Mucosa of rectum (tissue), 2 donors: ENCODE results near the gene MRPS34.

Experiments used
- H3K27ac ChIP-seq, 2 donors: one replicate each; pipeline ENCODE4 v1.7.0; 2013; ENCODE audit warnings: inconsistent platforms in 2 of 2, low read depth in 2 of 2, low read length in 2 of 2
- H3K27me3 ChIP-seq, 2 donors: one replicate each; pipeline ENCODE4 v1.7.0; 2013; ENCODE audit warnings: low read length in 2 of 2; ENCODE audit not compliant: control insufficient read depth in 2 of 2, insufficient read depth in 2 of 2
- H3K36me3 ChIP-seq, 2 donors: one replicate each; pipeline ENCODE4 v1.7.0; 2013; ENCODE audit warnings: low read length in 2 of 2; ENCODE audit not compliant: control insufficient read depth in 2 of 2, insufficient read depth in 2 of 2
- H3K4me1 ChIP-seq, 2 donors: one replicate each; pipeline ENCODE4 v1.7.0; 2013; ENCODE audit warnings: low read length in 2 of 2, mild to moderate bottlenecking in 1 of 2; ENCODE audit not compliant: control insufficient read depth in 2 of 2, insufficient read depth in 2 of 2
- H3K4me3 ChIP-seq, 2 donors: one replicate each; pipeline ENCODE4 v1.7.0; 2013; ENCODE audit warnings: low read length in 2 of 2
- H3K9ac ChIP-seq, 2 donors: one replicate each; pipeline ENCODE4 v1.7.0; 2013; ENCODE audit warnings: low read length in 2 of 2, low read depth in 1 of 2, mild to moderate bottlenecking in 1 of 2
- H3K9me3 ChIP-seq, 2 donors: one replicate each; pipeline ENCODE4 v1.7.0; 2013; ENCODE audit warnings: low read length in 2 of 2; ENCODE audit not compliant: control insufficient read depth in 2 of 2
- donor health status: healthy.
- donor health status: Normal muscosa, but diverticular disease.

Gene MRPS34

GRCh38 chr16:1772908-1773702, at the start of gene MRPS34:
TSS of gene MRPS34 (minus strand) at chr16:1773134. CDS start at chr16:1773119, 15 bp downstream.
- peaks cover 27 to 34% of the 10 kb centered on the region in 2 donors for H3K4me1 ChIP-seq
- peak within 1 kb of the TSS; percentile 81 to 88 for H3K4me3 ChIP-seq
- H3K27me3 ChIP-seq: no peaks in the 10 kb centered on the region
- peaks cover 19 to 32% of the 10 kb centered on the region in 2 donors for H3K36me3 ChIP-seq
- H3K27ac ChIP-seq: peak within 1 kb of the TSS; percentile 90 to 91
- H3K9me3 ChIP-seq: no peaks in the 10 kb centered on the region
- H3K9ac ChIP-seq: peak within 1 kb of the TSS; percentile 78 to 79

GRCh38 chr16:1821861-1822611, 49.1 kb upstream of the MRPS34 start:
- H3K4me1 ChIP-seq: peaks cover 9 to 18% of the 10 kb centered on the region in 2 donors
- no peak overlapping the region for H3K27ac ChIP-seq
- no peaks in the 10 kb centered on the region for H3K9me3 ChIP-seq
- no peak overlapping the region for H3K9ac ChIP-seq
- no peaks in the 10 kb centered on the region for H3K27me3 ChIP-seq
- no peak overlapping the region for H3K4me3 ChIP-seq
- H3K36me3 ChIP-seq: peaks cover 10 to 31% of the 10 kb centered on the region in 2 donors

DNA sequence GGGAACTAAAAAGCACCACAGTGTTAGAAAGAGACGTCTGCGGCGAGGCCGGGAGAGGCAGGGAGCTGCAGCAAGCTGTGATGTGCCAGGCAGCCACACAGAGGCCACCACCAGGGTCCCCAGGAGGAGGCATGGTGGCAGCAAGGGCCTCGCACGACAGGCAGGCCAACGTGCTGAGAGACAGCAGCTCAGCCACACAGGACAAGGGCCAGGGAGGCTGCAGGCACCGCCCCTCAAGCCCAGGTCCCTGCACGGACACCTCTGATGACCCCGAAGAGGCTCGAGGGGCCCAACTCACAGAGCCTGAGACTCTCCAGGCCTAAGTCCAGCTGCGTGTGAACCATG, 48.0 kb upstream of the MRPS34 start:
- peaks cover 16 to 40% of the 10 kb centered on the region in 2 donors for H3K36me3 ChIP-seq
- H3K9ac ChIP-seq: no peak overlapping the region
- peaks cover 8 to 16% of the 10 kb centered on the region in 2 donors for H3K4me1 ChIP-seq

GRCh38 chr16:1820096-1820945, 47.4 kb upstream of the MRPS34 start:
- no peak overlapping the region for H3K9ac ChIP-seq
- H3K4me3 ChIP-seq: no peak overlapping the region
- H3K9me3 ChIP-seq: no peaks in the 10 kb centered on the region
- H3K4me1 ChIP-seq: peaks cover 3 to 10% of the 10 kb centered on the region in 2 donors
- H3K36me3 ChIP-seq: peaks cover 20 to 43% of the 10 kb centered on the region in 2 donors
- H3K27ac ChIP-seq: no peak overlapping the region
- no peaks in the 10 kb centered on the region for H3K27me3 ChIP-seq

More for the DNA sequence above, 48.0 kb upstream of the MRPS34 start:
- Histone ChIP-seq H3K27me3 (no peaks in the 10 kb centered on the region), H3K4me3 (no peak overlapping the region), H3K27ac (no peak overlapping the region), H3K9me3 (no peaks in the 10 kb centered on the region)

- H3K9me3 ChIP-seq: no peaks in the 10 kb centered on the region
- H3K4me1 ChIP-seq: peaks cover 0 to 6% of the 10 kb centered on the region in 2 donors
- H3K27me3 ChIP-seq: no peaks in the 10 kb centered on the region
- H3K36me3 ChIP-seq: peaks cover 21 to 45% of the 10 kb centered on the region in 2 donors
- no peak overlapping the region for H3K9ac ChIP-seq
- no peak overlapping the region for H3K4me3 ChIP-seq
- no peak overlapping the region for H3K27ac ChIP-seq
These were observed 46.7 kb upstream of the MRPS34 start for GRCh38 chr16:1819611-1820010.

GRCh38 chr16:1818873-1819525, 46.1 kb upstream of the MRPS34 start:
- Histone ChIP-seq H3K4me3 (no peak overlapping the region), H3K4me1 (peaks cover 0 to 2% of the 10 kb centered on the region in 2 donors), H3K36me3 (peaks cover 21 to 45% of the 10 kb centered on the region in 2 donors), H3K27ac (no peak overlapping the region), H3K27me3 (no peaks in the 10 kb centered on the region), H3K9me3 (no peaks in the 10 kb centered on the region), H3K9ac (no peak overlapping the region)

GRCh38 chr16:1818204-1818872, 45.4 kb upstream of the MRPS34 start:
- H3K27me3 ChIP-seq: no peaks in the 10 kb centered on the region
- H3K4me3 ChIP-seq: no peak overlapping the region
- H3K27ac ChIP-seq: no peak overlapping the region
- H3K4me1 ChIP-seq: no peaks in the 10 kb centered on the region
- H3K9me3 ChIP-seq: no peaks in the 10 kb centered on the region
- H3K36me3 ChIP-seq: peaks cover 21 to 47% of the 10 kb centered on the region in 2 donors
- H3K9ac ChIP-seq: no peak overlapping the region

GRCh38 chr16:1817716-1818115, 44.8 kb upstream of the MRPS34 start:
- Histone ChIP-seq H3K36me3 (peaks cover 21 to 47% of the 10 kb centered on the region in 2 donors), H3K27me3 (no peaks in the 10 kb centered on the region), H3K27ac (no peak overlapping the region), H3K9ac (no peak overlapping the region), H3K4me1 (no peaks in the 10 kb centered on the region), H3K4me3 (no peak overlapping the region), H3K9me3 (no peaks in the 10 kb centered on the region)

DNA sequence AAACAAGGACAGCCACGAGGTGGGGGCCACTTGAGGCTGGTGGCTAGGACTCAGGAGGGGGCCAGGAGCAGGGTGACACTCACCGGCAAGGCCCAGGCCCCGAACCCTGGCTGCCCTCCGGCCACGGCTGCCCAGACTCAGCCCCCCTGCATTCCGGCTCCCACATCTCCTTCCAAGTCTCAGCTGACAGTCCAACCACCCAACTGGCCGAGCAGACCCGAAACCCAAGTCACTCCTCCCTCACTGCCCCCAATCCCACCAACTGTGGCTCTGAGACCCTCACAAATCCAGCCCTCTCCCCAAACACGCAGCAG, 44.3 kb upstream of the MRPS34 start:
- H3K4me3 ChIP-seq: no peak overlapping the region
- no peak overlapping the region for H3K9ac ChIP-seq
- H3K9me3 ChIP-seq: no peaks in the 10 kb centered on the region
- no peaks in the 10 kb centered on the region for H3K4me1 ChIP-seq
- no peak overlapping the region for H3K27ac ChIP-seq
- H3K36me3 ChIP-seq: peaks cover 21 to 42% of the 10 kb centered on the region in 2 donors
- no peaks in the 10 kb centered on the region for H3K27me3 ChIP-seq
